Right ventricle myocardium inferior (tissue), 1 donor: ENCODE data around the gene JMJD8. TPM values are rescaled to one million over a fixed set of nuclear protein-coding genes. Genes with fewer than 3 reads are reported as not detected.
"Not testable (repeated sequence)": the region's sequence is repeated elsewhere in the genome, so short reads cannot be mapped to it uniquely, and the experiment has no call there.

Experiments used
- ATAC-seq: fragments of 200-7000 bp; cut with Tn5 transposase; one replicate; pipeline ENCODE4 v1.9.1; 2020; ENCODE audit warnings: mild to moderate bottlenecking, moderate library complexity
- DNase-seq: peaks from one replicate; pipeline ENCODE4 v3.0.0; 2021; ENCODE audit errors: missing footprints
- intact Hi-C: fragments of 100-400 bp; cut with DNase I; formaldehyde crosslinking; loops from one replicate; pipeline ENCODE4 v1.11.0; 2022
- total RNA-seq: library from RNA; stranded (reverse); fragmentation: NEBNext Ultra II Directional; extraction: Animal tissue kit (Norgen Biotek cat#: 25700); gene quantifications from one replicate; pipeline ENCODE4 v1.2.1, GENCODE V29; 2021
- donor health status: DM: no; HTN: yes; CAD: no; lungs with severe emphysema.

Gene JMJD8
- total RNA-seq, 1 donor from 2014 or later = 46.4 TPM

DNA sequence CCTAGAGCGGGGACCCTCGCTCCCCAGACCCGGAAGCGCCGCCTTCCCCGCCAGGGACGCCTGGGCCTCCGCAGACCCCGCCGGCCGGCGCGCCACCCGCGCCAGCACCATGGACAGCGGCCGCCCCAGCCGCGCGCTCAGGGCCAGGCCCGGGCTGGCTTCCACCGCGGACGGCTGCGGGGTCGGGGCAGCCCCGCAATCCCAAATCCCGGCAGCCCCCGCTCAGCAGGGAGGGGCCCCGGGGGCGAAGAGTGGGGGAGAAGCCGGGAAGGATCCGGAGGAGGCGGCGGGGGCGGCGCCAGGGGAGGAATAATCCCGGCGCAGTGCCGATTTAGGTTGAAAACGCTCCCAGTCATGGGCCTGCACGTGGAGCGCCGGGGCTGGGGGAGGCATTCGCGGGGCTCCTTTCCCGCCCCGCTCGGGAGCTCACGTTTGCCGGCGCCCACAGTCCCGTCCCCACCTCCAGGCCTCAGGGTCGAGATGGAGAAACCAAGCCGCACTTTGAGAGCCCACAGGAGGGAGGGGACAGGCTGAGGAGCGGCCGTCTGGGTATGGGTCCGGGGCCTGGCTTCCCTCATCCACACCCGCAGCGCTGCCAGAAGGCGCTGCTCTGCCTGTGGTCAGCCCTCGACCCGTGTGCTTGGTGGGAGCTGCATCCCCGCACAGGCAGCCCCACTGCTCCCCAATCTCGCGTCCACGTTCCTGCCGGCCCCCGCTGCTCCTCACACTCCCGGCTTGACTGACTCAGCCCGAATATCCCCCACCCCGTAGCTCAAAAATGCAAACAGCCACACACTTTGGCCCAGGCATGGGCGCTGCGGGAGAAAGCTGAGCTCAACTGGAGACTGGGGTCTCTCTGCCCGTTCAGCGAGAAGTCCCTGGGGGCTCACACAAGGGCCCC is 16.8 kb upstream of the JMJD8 start:
- intact Hi-C loops = no loop called here
- ATAC-seq (no peak), DNase-seq (no peak)

DNA sequence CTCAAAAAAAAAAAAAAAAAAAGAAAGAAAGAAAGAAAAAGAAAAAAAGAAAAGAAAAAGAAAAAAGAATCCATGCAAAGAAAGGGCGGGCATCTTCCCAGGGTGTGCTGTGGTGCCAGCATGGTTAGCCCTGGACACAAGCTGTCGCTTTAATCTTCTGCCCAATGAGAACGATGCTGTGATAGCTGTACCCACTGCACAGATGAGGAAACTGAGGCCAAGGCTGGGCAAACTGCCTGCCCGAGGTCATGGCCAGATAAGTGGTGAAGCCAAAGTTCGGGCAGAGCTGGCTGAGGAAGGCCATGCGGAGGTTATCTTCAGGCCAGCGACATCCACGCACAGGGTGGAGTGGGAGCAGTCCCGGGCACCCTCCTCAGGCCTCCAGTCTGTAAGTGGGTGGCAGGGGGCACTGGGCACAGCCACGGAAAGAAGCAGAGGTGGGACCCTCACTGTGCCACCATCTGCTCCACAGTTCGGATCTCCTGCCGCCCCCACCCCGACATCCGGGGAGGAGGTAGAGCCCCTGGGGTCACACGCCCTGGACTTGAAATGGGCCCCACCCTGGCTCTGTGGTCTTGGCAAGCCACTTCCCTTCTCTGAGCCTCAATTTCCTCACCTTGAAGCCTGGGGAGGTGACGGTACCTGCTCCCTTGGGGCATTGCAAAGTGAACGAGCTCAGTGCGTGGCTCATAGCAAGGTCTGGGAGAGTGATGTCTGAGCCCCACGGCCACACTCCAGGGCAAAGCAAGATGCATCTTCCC is 15.0 kb upstream of the JMJD8 start:
- intact Hi-C loops = no loop called here
- no peak for DNase-seq

DNA sequence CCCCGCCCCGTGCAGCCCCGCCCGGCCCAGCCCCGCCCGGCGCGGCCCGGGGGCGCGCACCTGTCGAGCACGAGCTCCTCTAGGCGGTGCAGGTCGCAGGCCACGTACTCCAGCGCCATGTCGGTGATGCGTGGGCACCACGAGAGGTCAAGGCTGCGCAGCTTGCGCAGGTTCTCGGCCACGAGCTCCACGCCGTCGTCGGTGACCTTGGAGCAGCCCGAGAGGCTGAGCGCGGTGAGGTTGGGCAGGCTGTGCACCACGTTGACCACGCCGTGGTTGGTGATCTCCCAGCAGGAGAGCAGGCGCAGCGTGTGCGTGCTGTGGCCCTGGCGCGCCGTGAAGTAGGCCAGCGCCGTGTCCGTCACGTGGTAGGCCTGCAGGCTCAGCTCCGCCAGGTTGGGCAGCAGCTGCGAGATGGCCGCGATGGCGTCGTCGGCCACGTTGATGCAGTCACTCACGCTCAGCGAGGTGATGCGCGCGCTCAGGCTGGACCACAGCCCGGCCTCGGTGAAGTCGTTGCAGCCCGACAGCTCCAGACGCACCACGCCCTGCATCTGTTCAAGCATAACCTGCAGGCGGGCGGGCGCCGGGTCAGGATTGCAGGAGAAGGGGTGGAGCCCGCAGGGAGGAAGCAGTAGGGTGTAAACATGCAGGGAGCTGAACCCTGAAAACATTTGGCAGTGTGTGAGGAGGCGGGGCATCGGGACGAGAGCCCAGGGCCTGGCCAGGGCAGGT is 11.4 kb upstream of the JMJD8 start:
- no peak for DNase-seq
- intact Hi-C loops = no loop called here
- no peak for ATAC-seq

More for the DNA sequence above, 15.0 kb upstream of the JMJD8 start:
- no peak for ATAC-seq

DNA sequence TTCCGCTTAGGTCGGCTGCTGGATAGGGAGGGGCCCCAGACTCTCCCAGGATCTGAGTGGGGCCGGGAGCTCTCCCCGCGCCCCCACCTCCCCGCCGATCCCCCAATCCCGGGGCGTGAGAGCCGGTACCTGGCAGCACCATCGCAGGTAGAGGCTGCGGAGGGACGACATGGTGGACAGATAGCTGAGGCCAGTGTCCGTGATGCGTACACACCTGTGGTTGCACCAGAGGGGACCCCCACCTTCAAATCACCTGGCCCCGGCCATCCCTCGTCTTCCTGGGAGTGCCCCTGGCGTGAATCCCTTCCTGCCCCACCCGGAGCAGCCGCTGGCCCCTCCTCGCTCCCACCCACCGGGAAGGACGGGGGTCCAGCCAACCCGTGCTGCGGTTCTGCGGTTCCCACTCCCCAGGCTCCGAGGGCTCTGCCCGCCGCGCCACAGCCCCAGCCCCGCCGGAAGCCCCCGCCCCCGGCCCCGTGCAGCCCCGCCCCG is 10.8 kb upstream of the JMJD8 start:
- DNase-seq = no peak
- intact Hi-C loops = no loop called here
- no peak for ATAC-seq

DNA sequence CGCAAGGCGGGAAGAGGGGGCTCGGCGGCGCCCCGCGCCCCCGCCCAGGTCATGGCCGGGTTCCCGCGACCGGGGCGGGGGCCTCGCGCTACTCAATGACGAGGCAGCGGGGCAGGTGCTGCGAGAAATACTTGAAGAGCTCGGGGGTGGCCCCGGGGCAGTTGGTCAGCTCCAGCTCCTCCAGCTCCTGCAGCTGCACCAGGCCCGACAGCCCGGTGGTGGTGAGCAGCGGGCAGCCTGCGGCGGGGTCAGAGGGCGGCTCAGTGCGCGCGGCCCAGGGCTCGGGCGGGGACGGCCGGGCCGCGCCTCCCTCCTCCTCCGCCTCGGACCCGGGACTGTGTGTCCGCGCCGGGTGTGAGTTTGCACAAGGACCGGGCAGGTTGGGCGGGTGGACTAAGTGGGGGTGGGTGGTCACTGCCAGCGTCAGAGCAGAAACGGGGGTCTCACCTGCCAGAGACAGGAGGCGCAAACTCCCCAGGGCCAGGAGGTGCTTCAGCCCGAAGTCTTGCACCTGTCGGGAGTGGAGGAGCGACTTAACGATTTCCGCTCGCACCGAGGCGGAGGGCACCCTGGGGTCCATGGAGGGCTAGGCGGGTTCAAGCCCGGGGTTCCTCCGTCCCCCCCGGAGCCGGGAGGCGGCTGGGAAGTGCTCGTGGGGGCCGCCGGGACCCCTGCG is 10.2 kb upstream of the JMJD8 start:
- ATAC-seq (no peak), DNase-seq (no peak)
- intact Hi-C loops = no loop called here

DNA sequence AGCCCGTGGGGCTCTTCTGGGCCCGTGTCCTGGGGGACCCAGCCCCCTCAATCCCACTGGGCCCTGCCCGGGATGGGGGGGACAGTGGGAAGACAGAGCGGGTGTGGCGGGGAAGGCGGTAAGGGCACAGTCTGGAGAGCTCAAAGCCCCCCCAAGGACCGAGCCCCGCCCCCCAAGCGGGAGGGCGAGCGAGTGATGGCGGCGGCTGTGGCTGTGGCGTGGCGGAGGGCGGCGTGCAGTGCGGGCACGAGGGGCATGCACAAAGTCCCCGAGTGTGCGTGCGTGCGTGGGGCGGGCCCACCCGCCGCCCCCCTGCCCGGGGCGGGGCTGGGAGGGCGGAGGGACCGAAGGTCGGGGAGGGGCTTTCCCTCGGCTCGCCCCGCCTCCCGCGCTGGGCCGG is 9.6 kb upstream of the JMJD8 start:
- no peak for ATAC-seq
- DNase-seq = no peak
- intact Hi-C loops = no loop called here

DNA sequence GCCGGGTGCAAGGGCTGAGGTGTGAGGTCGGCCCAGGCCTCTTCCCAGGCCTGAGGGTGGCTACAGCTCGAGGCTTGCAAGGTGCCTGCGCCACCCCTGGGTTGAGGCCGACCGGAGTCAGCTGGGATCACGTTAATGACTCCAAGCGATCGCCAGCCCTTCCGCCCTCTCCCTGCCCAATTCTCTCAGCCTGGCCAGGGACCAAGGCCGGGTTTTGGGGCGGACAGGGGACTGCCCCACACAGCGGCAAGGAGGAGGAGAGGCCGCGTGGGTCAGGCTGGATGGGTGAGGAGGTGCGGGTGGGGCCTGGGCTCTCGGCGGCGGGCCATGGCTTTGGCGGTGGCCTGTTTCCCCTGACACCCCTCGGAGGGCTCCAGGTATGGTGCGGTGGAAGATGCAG is 9.2 kb upstream of the JMJD8 start:
- intact Hi-C loops = no loop called here
- DNase-seq = no peak
- ATAC-seq = no peak

DNA sequence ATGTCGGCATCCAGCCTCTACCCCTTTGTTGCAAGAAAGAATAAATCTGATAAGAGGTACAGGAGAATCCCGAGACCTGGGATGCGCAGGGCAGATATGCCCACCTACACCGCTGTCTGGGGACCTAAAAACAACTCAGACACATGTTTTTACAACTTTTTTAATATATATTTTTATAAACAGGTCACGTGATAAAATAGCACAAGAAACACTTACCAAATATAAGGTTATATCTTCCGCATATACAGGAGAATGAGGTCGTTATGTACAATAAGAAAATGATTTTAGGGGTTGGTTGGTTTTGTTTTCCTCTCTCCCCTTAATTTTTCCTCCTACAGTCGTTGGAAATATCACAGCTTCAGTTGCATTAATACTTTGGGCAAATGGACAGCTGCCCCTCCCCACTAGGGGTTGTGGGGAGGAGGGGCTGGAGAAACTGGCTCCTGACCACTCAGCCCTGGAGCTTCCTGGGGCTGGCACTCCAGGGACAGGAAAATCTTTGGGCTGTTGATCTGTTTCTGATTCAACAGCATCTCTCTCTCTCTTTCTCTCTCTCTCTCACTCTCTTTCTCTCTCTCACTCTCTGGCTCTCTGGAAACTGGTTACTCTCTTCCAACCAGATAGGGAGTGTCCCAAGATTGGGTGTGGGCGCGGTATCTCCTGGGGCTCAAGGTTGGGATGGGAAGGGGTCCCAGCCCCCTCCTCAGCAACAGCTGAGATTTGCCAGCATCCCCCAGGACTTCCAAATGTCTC is 8.4 kb upstream of the JMJD8 start:
- intact Hi-C loops = no loop called here
- no peak for ATAC-seq

DNA sequence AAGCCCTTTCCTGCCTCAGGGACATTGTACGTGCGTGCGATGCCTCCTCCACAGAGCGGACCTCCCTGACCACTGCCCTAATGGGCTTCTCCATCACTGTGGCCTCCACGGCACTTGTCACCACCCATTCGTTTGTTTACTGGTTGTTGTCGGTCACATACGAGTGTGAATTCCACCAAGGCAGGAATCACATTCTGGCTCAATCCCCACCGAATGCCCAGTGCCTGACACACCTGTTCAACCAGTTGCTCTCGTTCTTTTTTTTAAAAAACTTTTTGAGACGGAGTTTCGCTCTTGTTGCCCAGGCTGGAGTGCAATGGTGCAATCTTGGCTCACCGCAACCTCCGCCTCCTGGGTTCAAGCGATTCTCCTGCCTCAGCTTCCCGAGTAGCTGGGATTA is 7.1 kb upstream of the JMJD8 start:
- intact Hi-C loops, DNase-seq, ATAC-seq: not testable (repeated sequence)

More for the DNA sequence above, 8.4 kb upstream of the JMJD8 start:
- no peak for DNase-seq

DNA sequence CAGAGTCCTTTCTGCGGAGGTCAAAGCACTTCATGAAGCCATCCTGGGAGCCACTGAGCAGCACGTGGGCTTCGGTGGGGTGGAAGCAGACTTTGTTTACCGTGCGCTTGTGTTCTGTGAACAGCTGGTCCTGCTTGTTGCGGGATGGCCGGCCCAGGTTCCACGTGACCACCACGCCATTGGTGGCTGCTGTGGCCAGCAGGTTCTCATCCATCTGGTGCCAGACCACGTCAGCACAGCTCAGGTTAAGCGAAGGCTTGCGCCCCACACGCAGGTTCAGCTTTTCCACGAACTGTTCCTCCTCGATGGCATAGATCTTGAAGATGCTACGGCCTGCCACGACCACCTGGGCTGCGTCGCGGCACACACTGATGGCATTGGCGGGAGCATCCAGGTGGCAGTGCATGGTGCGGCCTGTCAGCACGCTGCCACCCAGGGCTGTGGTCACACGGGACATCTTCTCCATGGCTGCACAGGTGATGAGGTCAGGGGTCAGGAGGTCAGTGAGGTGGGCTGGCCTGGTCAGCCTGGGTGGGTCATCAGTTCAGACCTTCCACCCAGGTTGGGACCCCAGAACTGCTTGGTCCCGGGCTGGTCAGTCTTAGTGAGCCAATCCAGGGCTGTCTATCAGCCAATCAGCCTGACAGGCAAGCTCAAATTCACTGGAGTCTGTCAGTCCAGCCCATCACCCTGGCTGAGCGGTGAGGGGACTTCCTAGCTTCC is 5.2 kb upstream of the JMJD8 start:
- no peak for DNase-seq
- ATAC-seq = no peak
- intact Hi-C loops = loop anchor here (5.0 to 10.0 kb wide), 2 partner anchors 33 to 1645 kb away; partner anchors contain the start of gene ANTKMT

DNA sequence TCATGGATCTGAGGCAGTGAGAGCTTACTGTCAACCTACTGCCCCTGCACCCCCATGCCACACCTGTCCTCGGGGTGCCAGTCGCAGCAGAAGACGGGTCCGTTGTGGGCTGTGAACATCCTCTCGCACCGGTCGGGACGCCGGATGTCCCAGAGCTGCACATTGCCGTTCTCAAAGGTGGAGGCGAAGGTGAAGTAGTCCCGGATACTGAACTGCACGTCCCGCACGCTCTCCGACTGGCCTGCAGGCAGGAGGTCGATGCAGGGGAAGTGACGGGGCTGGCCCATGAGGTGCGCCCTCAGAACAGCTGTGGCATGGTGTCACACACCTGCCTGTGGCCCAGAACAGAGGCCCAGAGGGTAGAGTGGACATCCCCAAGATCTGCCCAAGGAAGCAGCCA is 3.4 kb upstream of the JMJD8 start:
- ATAC-seq (no peak), DNase-seq (no peak)
- intact Hi-C loops = loop anchor here (5.0 to 10.0 kb wide), 2 partner anchors 35 to 1647 kb away; partner anchors contain the start of gene ANTKMT

DNA sequence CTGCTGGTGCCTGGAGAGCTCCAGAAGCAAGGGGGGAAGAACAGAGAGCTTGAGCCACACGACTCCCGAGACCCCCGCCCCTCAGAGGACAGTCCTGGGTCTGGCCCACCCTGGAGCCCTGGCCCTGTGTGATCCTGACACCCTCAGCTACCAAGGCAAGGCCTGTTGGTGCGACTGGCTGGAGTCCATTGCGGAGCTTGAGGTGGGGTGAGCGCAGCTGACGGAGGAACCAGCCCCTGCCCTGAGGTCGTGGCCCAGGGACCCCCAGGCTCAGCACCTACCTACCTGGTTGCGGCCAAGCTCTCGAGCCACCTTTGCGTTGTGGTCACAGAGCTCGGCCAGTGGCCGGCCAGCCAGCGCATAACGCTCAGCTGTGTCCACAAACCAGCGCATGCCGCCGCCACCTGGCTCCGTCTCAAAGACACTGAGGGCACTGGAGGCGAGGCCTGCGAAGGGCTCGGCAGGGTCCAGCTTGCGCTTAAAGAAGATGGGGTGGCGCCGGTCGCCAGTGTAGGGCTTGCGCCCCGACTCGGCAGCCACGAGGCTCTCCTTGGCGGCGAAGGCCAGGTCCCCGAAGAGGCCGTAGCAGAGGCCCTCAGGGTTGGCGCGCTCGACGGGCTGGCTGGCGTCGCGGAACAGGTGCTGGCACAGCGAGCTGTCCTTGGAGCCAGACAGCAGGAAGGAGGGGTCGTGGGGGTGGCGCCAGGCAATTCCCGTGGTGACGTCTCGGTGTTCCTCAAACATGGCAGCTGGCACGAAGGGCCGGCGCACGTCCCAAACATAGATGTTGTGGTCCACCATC is 2.5 kb upstream of the JMJD8 start:
- intact Hi-C loops = loop anchor here (5.0 to 10.0 kb wide), 2 partner anchors 36 to 1648 kb away; partner anchors contain the start of gene ANTKMT
- no peak for ATAC-seq
- no peak for DNase-seq

DNA sequence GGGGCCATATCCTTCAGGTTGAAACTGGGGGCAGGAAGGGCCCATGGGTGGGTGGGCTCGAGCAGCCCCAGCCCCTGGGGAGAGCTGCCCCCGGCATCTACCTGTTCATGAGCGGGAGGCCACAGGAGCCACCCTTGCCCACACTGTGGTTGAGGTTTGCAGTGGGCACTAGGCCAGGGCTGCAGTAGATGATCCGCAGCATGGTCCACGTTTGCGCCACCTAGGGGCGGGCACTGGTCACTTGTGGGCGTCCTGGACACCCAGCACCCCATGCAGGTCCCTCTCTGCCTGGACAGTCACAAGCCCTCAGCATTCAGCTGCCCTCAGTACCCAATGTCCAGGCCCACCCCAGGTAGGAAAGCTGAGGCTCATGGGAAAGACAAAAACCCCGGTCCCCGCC is 1.8 kb upstream of the JMJD8 start:
- no peak for DNase-seq
- intact Hi-C loops = loop anchor here (5.0 to 10.0 kb wide), 2 partner anchors 36 to 1649 kb away; partner anchors contain the start of gene ANTKMT
- no peak for ATAC-seq

DNA sequence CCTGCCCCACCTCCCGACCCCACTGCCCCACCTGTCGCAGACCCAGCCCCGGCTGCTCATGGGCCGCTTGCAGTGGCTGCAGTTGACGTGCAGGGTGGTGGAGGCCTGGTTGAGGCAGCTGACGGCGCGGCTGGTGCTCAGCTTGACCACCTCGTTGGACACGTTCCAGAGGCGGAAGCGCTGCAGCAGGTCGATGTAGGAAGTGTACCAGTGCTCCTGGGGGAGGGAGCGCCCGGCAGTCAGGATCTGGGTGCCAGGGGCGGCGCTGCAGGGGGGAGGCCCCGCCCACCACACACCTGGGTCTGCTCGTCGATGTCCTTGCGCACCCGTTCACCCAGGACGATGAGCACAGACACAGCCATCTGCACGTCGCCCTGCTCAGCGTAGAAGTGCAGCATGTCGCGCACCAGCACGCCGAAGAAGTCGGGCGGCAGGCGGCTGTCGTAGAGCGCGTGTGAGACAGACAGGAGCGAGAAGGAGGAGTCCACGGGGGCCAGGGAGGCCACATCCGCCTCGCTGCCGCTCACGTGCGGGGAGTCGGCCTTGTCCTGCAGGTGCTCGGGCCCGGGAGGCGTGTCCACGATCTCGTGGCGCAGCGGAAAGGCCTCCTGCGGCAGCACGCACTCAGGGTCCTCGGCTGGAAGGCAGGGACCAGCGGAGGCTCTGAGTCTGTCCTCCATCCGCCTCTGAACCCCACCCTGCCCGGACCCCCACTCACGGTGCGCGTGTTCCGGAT is 995 bp upstream of the JMJD8 start:
- intact Hi-C loops = loop anchor here (5.0 to 10.0 kb wide), 2 partner anchors 37 to 1650 kb away; partner anchors contain the start of gene ANTKMT
- DNase-seq (no peak), ATAC-seq (no peak)

DNA sequence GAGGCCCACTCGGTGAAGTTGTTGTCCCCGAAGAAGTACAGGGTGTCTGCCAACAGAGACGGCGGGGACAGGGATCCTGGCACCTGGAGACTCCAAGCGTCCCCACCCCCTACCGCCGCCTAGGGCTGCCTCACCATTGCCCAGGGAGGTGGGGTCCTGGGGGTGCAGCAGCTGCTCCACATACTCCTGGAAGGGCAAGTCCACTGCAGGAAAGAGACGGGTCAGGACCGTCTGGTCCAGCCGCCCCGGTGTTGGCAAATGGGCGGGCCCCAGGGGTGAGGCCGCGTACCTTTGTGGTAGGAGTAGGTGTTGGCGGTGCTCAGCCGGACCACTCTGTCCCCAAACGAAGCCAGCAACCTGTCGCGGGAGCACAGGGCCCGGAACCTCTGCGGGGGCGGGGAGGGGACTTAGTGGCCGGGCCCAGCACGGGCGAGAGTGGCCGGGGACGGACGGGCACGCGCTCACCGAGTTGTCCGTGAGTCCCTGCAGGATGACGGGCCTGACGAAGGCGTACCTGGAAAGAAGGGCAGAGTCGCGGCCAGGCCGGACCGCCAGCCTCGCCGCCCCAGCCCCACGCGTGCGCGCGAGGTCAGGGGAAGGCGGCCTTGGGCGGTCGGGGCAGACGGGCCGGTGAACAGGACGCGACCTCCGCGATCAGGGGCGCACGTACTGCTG is 601 bp downstream of the JMJD8 start:
- DNase-seq (no peak), ATAC-seq (no peak)
- intact Hi-C loops = loop anchor here (10.0 kb wide), 1 partner anchor 1651 kb away; no protein-coding TSS in a partner anchor
